COR-L47 (cell line): ENCODE data around the gene TTF1.

ENCODE experiments used
- DNase-seq: peaks from one replicate; lab custom pipeline; 2025; lab: John Stamatoyannopoulos, UW

Gene TTF1, protein sequence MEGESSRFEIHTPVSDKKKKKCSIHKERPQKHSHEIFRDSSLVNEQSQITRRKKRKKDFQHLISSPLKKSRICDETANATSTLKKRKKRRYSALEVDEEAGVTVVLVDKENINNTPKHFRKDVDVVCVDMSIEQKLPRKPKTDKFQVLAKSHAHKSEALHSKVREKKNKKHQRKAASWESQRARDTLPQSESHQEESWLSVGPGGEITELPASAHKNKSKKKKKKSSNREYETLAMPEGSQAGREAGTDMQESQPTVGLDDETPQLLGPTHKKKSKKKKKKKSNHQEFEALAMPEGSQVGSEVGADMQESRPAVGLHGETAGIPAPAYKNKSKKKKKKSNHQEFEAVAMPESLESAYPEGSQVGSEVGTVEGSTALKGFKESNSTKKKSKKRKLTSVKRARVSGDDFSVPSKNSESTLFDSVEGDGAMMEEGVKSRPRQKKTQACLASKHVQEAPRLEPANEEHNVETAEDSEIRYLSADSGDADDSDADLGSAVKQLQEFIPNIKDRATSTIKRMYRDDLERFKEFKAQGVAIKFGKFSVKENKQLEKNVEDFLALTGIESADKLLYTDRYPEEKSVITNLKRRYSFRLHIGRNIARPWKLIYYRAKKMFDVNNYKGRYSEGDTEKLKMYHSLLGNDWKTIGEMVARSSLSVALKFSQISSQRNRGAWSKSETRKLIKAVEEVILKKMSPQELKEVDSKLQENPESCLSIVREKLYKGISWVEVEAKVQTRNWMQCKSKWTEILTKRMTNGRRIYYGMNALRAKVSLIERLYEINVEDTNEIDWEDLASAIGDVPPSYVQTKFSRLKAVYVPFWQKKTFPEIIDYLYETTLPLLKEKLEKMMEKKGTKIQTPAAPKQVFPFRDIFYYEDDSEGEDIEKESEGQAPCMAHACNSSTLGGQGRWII

DNA sequence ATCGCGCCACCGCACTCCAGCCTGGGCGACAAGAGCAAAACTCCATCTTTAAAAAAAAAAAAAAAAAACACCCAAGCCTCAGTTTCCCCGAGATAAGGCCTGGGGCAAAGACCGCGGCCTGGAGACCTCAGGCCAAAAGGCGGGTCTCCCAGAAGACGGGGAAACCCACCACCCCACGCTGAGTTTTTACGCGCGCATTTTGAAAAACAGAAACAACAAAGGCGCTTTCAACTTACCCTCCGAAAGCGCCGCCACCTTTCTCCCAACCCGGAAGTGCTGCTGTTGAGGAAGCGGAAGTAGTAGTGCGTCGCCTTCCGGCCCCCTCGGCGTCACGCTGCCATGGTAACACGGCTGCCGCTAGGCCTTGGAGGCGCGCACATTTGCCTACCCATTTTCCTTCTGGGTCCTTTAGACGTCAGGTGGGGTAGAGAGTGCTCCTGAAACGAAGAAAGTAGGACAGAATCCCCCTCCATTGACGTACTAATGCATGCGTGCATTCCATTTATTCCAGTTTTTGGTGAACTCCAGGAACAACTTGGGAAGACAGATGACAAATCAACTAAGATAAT, at the start of gene TTF1:
TTF1 (minus strand) TSS at position 287 of the 569 bp plus-strand sequence. CDS start 4,019 bp downstream, outside the sequence.
- peak; percentile 91 for DNase-seq

DNA sequence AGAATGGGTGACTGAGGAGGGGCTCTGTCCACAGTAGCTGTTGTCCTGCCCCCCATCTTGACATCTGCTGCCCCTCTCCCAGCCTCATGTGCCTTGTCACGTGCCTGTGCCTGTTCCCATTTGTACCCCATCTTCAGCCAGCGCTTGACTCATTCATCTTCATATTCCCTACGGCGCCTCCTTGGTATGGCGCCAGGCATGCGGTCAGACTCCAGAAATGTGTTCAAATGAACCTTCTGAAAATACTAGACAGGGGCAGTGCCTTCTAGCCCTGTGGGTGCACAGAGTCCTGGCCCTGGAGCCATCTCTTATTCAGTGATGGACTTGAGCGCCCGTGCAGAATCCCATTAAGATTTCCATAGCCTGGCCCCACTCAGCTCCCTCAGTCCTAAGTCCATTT, 49.6 kb upstream of the TTF1 start:
- no peak for DNase-seq

DNA sequence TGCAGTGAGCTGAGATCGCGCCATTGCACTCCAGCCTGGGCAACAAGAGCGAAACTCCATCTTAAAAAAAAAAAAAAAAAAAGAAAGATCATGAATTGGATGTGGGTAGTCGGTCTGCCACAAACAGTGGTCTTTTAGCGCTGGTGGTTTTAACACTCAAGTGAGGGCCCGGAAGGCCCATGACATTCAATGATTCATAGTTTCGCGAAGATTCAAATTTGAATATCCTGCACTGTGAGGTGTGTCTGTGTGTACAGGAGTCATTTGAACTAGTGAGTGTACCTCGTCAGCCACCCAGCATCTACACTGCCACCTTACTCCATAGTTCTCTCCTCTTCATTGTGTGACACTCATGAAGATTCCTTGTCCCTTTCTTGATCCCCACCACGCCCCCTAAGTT, 44.6 kb upstream of the TTF1 start:
- DNase-seq: no peak

DNA sequence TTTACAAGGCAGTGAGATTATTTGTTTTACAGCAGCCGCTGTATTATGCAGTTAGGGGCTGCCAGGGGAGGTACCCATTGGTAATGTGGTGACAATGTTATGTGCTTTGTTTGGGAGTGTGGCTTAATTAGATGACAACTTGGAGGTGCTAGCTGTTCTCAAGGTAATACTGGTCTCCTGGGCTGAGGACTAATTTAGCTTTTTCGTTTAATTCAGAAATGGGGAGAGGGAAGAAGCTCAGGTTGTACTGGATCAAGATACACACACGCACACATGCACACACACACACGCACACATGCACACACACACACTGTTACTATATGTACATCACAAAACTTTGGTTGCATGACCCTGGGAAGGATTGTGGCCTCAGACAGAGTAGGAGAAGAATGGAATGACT, 41.3 kb upstream of the TTF1 start:
- no peak for DNase-seq

DNA sequence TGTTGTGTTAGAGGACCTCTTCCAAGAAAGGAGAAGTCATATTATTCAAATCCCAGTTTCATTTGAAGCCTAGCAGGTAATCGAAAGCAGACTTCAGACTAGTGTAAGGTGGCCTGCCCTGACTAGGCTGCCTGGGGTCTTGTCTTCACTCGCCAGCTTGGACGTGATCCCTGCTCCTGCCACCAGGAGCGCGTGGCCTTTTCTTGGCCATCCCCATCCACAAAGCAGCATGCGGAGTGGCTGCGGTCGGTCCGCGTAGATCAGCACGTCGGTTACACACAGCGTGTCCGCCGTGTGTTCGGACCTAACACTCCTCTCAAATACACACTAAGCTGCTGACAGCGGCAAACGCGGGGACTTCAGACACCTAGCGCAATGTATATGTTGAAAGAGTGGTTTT, 40.7 kb upstream of the TTF1 start:
- DNase-seq: no peak

DNA sequence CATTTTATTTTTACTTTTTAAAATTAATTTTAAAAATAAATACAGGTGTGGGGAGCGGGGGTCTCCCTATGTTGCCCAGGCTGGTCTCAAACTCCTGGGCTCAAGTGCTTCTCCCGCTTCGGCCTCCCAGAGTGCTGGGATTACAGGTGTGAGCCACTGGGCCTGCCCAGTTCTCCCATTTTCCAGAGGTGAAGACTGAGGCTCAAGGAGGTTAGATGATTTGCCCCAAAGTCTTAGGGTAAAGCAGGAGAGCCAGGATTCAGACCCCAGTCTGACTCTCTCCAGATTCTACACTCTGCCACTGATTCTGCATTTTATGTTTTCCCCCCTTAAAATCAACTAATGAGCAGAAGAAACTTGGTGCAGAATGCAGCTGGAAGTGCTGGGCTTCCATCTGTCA, 40.2 kb upstream of the TTF1 start:
- DNase-seq: no peak

DNA sequence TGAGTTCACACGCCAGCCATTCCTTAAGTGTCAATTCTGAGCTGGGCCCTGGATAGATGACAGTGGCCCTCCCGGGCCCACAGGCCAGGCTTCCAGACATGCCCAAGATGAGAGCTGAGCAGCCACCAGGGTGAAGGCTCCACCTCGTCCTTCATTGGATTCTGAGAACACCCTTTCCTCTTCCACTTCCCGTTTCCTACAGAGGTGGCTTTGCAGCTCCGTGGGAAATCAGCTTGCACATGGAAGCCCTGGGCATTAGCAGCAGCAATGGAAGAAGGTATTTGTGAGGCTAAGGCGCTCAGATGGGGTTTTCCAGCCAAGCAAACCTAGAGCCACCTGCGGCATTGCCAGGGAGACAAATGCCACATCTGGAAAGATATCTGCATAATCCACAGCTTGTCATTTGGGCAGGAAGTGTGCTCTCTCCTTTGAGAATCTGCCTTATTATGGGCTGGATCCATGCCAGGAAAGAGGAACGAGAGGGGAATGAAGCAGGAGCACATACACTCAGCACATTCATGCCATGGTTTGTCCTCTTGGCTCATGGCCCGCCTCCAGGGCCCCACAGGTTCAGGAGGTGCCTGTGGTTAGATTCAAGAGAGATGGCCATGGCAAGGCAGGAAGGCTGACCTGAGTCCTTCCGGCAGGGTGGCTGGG, 37.4 kb upstream of the TTF1 start:
- DNase-seq: peak; percentile 69

DNA sequence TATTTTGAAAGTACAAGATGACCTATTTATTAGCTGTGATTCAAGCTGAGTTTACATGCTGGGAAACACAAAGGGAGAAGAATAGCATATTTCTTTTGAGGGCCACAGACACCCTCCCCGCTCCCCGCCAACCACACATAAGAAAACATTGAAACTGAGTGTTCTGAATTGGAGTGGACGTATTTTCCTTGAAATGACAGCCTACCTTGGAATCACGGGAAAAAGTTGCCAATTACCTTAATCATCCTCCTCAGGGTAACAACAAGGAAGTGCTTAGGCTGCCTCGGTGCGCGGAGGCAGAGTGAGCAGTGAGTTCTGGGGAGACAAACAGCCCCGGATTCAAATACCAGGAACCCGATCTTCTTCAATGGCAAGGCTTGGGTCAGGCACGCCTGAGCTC, 34.8 kb upstream of the TTF1 start:
- DNase-seq: no peak

DNA sequence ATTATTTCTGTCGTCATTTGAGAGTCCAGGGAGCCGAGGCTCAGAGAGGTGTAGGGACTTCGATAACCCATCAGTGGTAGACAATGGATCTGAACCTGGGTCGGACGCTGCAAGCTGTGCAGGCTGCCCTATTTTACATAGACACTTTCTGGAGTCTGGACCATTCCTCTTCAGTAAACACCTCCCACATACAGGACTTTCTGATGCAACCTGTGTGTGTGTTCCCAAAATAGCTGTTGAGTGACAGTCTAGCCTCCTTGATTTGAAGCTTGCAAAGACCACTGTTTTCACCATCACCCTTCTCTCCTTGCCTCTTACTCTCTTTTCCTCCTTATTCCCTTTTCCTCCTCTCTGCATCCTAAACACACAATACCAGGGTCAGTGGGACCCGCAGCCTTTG, 34.1 kb upstream of the TTF1 start:
- DNase-seq: no peak

DNA sequence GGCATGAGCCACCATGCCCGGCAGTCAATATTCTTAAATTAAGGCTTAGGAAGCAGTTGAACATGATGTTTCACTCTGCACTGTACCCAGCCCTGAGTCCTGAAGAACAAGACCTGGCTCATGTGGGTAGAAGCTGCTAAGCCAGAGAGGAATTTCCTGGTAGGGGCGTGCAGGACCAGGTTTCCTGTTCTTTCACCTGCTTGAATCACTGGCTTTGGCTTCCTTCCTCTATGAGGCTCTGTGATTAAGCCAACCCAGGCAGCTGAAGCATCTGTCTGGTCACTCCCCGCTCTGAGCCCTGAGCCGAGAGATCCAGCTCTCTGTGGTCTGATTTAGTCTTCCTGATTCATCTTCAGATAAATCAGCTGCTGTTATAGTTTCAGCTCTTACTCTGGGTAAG, 32.5 kb upstream of the TTF1 start:
- DNase-seq: no peak

DNA sequence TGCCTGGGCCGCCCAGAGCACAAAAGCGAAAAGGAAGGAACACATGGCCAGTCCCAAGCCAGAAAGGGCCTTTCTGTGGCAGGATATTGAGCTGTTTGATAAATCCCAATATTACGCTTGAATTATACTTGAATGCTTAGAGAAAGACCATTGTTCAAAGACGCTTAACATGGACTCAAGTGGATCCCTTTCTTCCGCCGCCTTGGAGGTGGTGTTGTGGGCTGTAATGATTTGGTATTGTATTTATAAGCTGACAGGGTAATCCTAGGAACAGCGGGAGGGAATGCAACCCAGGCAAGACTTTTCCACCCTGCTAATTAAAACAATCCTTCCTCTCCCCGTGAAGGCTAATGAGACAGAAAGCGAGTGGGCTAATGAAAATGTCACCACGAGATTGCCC, 28.2 kb upstream of the TTF1 start:
- DNase-seq: no peak

DNA sequence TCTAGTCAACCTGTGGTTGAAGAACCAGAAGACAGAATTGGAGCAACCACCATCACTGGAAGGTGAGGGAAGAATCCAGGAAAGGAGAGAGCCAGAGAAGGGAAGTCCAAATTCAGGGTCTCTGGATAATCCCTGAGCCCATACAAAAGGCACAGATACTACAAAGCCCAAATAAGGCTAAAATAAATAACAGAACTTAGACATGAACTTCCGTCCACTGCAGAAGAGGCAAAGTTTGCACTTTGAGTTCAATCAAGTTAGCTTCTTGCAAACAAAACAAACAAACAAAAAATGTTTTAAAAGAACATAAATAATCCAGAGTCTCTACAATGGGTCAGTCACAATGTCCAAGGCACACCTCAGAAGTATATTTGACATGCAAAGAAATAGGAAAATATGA, 24.4 kb upstream of the TTF1 start:
- no peak for DNase-seq

DNA sequence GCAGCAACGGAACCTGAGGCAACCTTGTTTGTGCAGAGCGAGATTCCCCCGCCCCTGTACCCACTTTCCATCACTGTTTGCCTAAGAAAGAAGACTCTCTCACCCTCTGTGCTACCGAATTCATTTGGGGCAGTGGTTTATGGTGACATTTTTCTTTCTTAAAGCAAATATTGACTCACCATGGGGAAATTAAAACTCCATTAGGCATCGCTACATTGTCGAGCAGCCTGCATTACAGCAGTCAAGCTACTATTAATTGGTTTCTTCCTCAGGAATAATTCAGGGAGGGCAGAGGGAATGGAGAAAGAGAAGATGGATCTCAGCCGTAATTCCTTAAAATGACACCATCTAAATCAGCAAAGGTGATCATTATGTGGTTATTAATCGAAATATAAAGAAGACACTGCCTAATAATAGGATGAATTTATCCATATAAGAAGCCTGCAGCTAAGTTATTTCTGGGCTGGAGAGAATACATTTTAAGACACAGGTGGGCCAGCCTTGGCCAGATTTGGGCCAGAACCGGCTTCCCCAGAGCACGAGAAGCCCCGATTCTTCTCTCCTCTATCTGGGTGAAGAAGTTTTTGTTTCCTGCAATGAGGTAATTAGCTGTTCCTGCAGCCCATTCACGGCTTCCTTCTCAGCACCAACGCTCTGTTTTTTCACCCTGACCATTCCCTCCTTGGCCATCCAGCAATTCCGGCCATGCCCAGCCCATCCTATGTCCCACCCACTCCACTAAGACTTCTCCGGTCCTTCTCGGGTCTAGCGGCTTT, 20.2 kb upstream of the TTF1 start:
- no peak for DNase-seq

DNA sequence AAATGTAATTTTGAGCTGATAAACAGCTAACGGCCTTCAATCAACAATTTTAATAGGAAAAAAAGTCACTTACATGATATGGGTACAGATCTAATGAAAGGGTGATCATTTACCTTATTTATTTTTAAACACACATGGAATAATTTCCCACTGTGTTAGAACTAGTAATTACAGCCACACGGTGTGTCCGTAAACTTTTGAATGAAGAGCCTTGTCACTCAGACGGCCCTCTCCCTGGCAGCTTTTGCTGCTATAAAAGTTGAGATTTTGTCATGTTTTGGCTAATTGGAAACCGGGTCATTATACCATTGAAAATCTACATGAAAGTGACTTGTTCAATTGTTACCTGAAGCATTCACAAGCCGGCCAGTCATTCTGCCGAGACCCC, 19.0 kb upstream of the TTF1 start:
- no peak for DNase-seq

DNA sequence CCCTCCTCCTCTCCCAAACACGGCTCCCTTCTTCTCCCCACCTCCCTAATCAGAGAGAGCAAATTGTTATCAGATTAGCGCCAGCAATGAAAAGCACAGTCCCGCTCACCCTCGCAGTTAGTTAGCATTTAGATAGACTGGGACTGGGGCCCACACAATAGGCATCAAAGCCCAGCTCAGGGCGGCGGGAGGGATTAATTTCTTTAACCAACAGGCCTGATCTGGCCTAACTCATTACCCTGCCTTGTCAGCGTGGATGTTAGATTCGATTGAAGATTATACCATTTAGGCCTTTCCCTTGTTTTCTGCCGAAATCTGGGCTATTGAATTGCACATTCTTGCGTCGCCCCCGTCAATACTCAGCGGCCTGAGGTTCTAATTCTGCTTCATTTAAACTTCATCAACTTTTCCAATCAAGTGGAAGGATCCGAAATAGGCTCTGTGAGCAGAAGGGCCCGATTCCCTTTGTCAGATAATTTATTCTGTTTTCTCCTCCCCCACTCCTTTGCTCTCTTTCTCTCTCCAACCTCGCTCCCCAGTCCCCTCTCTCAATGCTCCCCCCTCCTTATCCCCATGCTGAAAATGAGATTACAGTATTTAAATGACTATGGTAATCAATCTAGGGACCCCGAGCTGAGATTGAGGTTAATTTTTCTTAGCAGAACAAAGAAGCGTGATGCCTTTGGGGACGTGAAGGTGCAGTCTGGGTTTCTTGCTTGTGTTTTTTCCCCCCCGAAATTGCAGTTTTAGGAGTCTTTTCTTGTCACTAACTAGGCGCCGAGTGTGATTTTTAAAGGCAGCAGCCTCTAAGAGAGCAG, 18.4 kb upstream of the TTF1 start:
- DNase-seq: no peak

DNA sequence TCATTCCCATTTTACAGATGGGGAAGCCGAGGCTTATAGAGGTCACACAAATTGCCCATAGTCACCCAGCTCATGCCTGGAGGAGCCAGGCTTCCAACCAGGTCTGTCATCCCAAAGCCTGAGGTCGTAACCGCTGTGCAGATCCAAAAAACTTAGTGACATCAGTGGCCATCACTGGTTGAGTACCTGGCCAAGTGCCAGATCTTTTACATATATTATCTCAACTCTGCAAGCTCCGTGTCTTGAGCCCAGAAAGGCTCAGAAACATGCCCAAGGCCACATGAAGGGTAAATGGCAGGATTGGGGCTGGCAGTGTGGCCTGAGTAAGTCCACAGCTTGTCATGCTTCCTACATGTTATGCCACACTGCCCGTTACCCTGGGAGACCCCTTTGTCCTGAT, 16.9 kb upstream of the TTF1 start:
- DNase-seq: no peak

DNA sequence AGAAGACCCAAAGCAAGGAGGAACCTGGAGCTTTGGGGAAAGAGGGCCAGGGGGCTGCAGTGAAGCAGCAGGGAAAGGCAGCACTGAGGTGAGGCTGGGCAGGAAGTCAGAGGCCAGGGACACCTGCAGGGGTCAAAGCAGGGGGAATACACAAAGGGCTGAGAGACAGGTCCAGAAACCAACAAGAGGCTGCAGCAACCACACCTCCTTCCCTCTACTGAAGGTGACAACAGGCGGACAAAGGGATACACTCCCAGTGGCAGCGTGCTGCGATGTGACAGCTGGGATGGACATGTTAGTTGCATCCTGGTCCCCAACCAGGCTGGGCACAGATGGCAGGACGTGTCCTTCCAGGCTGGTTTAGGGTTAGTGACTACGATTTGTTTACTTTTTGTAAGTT, 15.9 kb upstream of the TTF1 start:
- DNase-seq: no peak

DNA sequence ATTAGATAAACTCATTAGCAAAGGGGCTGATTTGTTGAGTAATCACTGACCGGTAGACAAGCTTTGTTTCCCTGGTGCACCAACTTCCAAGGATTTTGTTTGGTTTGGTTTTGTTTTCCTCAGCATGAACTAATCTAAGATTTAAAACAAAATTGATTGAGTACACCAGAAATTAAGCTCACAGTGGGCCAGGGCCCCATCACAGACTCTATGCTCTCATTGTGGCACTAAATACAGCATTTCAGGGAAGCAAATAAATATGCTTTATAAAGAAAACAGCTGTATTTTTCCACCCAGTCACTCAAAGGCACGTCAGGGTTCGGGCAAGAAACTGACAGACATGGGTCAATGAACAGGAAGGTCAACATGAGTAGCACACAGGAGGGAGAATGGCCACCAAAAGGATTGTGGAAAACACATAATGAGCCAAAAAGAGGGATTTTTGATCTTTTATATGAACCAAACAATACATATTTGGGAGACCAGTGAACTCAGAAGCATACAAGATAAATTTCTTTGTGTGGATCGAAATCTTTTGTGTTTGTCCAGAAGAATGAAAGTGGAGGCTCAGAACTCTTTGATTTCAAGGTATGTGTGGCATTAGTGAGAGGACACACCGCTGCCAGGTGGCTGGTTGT, 12.2 kb upstream of the TTF1 start:
- no peak for DNase-seq

DNA sequence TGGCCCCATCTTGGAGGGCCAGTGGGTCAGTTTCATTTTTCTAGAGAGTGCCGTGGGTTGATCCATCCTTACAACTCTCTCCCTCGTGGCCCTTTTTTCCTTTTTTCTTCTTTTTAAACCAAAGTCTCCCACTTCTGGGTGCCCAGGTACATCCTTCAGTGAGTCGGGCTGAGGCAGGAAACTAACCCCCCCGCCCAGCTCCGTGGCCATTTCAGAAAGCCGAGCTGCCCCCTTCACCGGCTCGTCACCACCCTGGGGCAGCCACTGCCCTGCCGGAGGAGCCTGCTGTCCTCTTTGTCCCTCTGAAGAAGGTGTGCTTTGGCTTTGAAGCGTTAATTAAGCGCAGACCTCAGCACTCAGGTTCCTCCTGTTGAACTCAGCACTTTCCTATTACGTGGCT, 8.5 kb upstream of the TTF1 start:
- DNase-seq: no peak

DNA sequence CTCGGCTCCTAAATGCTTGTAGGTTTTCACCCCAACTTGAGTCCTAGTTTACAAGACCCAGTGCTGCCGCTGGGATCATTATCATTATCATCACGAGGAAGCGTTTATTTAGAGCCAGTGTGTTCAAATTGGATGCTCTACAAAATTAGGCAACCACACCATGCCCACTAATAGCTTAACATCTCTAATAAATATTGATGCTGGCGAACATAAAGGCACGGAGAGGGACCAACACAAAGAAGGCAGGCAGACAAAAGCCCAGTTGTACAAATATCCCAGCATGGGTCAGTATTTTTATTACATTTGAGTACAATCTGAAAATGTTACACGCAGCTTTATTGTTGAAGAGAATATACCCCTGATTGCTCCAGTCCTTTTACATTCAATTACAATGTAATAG, 8.1 kb upstream of the TTF1 start:
- peak; percentile 31 for DNase-seq
